IPS DF 6.9 (cell line): ENCODE measurements around the gene ANKUB1.

ENCODE experiments used
- DNase-seq: peaks from one replicate; pipeline ENCODE4 v3.0.0-alpha.2; 2013; ENCODE audit warnings: low read depth, low spot score
- H3K27ac ChIP-seq: one replicate; pipeline ENCODE4 v1.5.1; 2013; ENCODE audit warnings: low read length, control low read depth
- H3K27me3 ChIP-seq: 2 replicates; pipeline ENCODE4 v1.6.1; 2013; ENCODE audit warnings: mild to moderate bottlenecking, low read length; ENCODE audit not compliant: control insufficient read depth, insufficient read depth
- H3K36me3 ChIP-seq: 2 replicates; pipeline ENCODE4 v1.6.1; 2013; ENCODE audit warnings: low read length; ENCODE audit not compliant: control insufficient read depth, insufficient read depth
- H3K4me1 ChIP-seq: 2 replicates; pipeline ENCODE4 v1.6.1; 2013; ENCODE audit warnings: low read length; ENCODE audit not compliant: control insufficient read depth, insufficient read depth
- H3K4me3 ChIP-seq: 2 replicates; pipeline ENCODE4 v1.5.1; 2013; ENCODE audit warnings: mild to moderate bottlenecking, low read length
- H3K9me3 ChIP-seq: 2 replicates; pipeline ENCODE4 v1.6.1; 2013; ENCODE audit warnings: low read length, inconsistent platforms; ENCODE audit not compliant: control insufficient read depth, insufficient read depth
- WGBS: extraction: QIAGEN DNeasy Blood & Tissue Kit; methylation state at CpG from one replicate; pipeline ENCODE4 v1.1.7; 2013; ENCODE audit warnings: mixed read lengths, missing lambda C conversion rate; ENCODE audit not compliant: insufficient read length, insufficient coverage; 5-methylcytosine and 5-hydroxymethylcytosine counted together

Gene ANKUB1

GRCh38 chr3:149783576-149783975 lies 8.8 kb downstream of the ANKUB1 start:
- Histone ChIP-seq H3K27ac (no peak overlapping the region), H3K36me3 (no peaks in the 10 kb centered on the region), H3K4me1 (no peaks in the 10 kb centered on the region), H3K4me3 (no peak overlapping the region), H3K27me3 (no peaks in the 10 kb centered on the region), H3K9me3 (no peaks in the 10 kb centered on the region)
- no peak for DNase-seq

GRCh38 chr3:149781741-149782140 lies 10.6 kb downstream of the ANKUB1 start:
- Histone ChIP-seq H3K4me1 (no peaks in the 10 kb centered on the region), H3K4me3 (no peak overlapping the region), H3K36me3 (no peaks in the 10 kb centered on the region), H3K9me3 (no peaks in the 10 kb centered on the region), H3K27ac (no peak overlapping the region), H3K27me3 (no peaks in the 10 kb centered on the region)
- no peak for DNase-seq
- no CpG with 5 or more reads among the region's 3 CpGs for WGBS

- no peaks in the 10 kb centered on the region for H3K36me3 ChIP-seq
- H3K27ac ChIP-seq, result no peak overlapping the region
- no CpG with 5 or more reads among the region's 4 CpGs for WGBS
- H3K4me3 ChIP-seq, result no peak overlapping the region
- no peaks in the 10 kb centered on the region for H3K4me1 ChIP-seq
- no peaks in the 10 kb centered on the region for H3K9me3 ChIP-seq
- DNase-seq, result no peak
- no peaks in the 10 kb centered on the region for H3K27me3 ChIP-seq
These were observed 11.1 kb downstream of the ANKUB1 start for GRCh38 chr3:149781211-149781610.

GRCh38 chr3:149777414-149778214 lies 14.7 kb downstream of the ANKUB1 start:
- no peaks in the 10 kb centered on the region for H3K4me1 ChIP-seq
- DNase-seq, result no peak
- H3K27me3 ChIP-seq, result no peaks in the 10 kb centered on the region
- no CpG with 5 or more reads among the region's 2 CpGs for WGBS
- H3K4me3 ChIP-seq, result no peak overlapping the region
- H3K27ac ChIP-seq, result no peak overlapping the region
- H3K9me3 ChIP-seq, result no peaks in the 10 kb centered on the region
- no peaks in the 10 kb centered on the region for H3K36me3 ChIP-seq

GRCh38 chr3:149776170-149776569 lies 16.2 kb downstream of the ANKUB1 start:
- WGBS, result no CpG with 5 or more reads among the region's 1 CpG
- Histone ChIP-seq H3K4me1 (no peaks in the 10 kb centered on the region; the same call in 1 of the 2 replicates), H3K4me3 (no peak overlapping the region), H3K9me3 (no peaks in the 10 kb centered on the region), H3K27me3 (no peaks in the 10 kb centered on the region), H3K36me3 (no peaks in the 10 kb centered on the region), H3K27ac (no peak overlapping the region)
- DNase-seq, result no peak

GRCh38 chr3:149772861-149773260 lies 19.5 kb downstream of the ANKUB1 start:
- no peaks in the 10 kb centered on the region for H3K27me3 ChIP-seq
- no peak for DNase-seq
- H3K36me3 ChIP-seq, result no peaks in the 10 kb centered on the region
- H3K4me1 ChIP-seq, result no peaks in the 10 kb centered on the region; the same call in 1 of the 2 replicates
- no peaks in the 10 kb centered on the region for H3K9me3 ChIP-seq
- H3K27ac ChIP-seq, result no peak overlapping the region
- H3K4me3 ChIP-seq, result no peak overlapping the region
- no CpG with 5 or more reads among the region's 2 CpGs for WGBS

- DNase-seq, result peak; percentile 43
- H3K27ac ChIP-seq, result no peak overlapping the region
- no peaks in the 10 kb centered on the region for H3K27me3 ChIP-seq
- no CpG with 5 or more reads among the region's 8 CpGs for WGBS
- H3K9me3 ChIP-seq, result no peaks in the 10 kb centered on the region
- H3K4me1 ChIP-seq, result no peaks in the 10 kb centered on the region; the same call in 1 of the 2 replicates
- no peaks in the 10 kb centered on the region for H3K36me3 ChIP-seq
- H3K4me3 ChIP-seq, result no peak overlapping the region
These were observed 20.6 kb downstream of the ANKUB1 start for GRCh38 chr3:149771652-149772271.

- Histone ChIP-seq H3K27ac (no peak overlapping the region), H3K4me1 (no peaks in the 10 kb centered on the region; the same call in 1 of the 2 replicates), H3K27me3 (no peaks in the 10 kb centered on the region), H3K4me3 (no peak overlapping the region), H3K36me3 (no peaks in the 10 kb centered on the region), H3K9me3 (no peaks in the 10 kb centered on the region)
- no CpG with 5 or more reads among the region's 2 CpGs for WGBS
- DNase-seq, result no peak
These were observed 22.1 kb downstream of the ANKUB1 start for GRCh38 chr3:149770246-149770645.

GRCh38 chr3:149768704-149769103 lies 23.6 kb downstream of the ANKUB1 start:
- WGBS, result no CpG with 5 or more reads among the region's 6 CpGs
- Histone ChIP-seq H3K27ac (no peak overlapping the region), H3K4me3 (no peak overlapping the region), H3K27me3 (no peaks in the 10 kb centered on the region), H3K9me3 (no peaks in the 10 kb centered on the region), H3K4me1 (no peaks in the 10 kb centered on the region; the same call in 1 of the 2 replicates), H3K36me3 (no peaks in the 10 kb centered on the region)
- DNase-seq, result no peak

GRCh38 chr3:149767720-149768119 lies 24.6 kb downstream of the ANKUB1 start:
- no peaks in the 10 kb centered on the region for H3K36me3 ChIP-seq
- H3K4me3 ChIP-seq, result no peak overlapping the region
- H3K4me1 ChIP-seq, result no peaks in the 10 kb centered on the region; the same call in 1 of the 2 replicates
- no CpG with 5 or more reads among the region's 6 CpGs for WGBS
- no peak for DNase-seq
- no peaks in the 10 kb centered on the region for H3K9me3 ChIP-seq
- no peaks in the 10 kb centered on the region for H3K27me3 ChIP-seq
- no peak overlapping the region for H3K27ac ChIP-seq
